Islet precursor cell (in vitro differentiated cells): ENCODE data around the gene SHC4.
"Not testable (repeated sequence)": the region's sequence is repeated elsewhere in the genome, so short reads cannot be mapped to it uniquely, and the experiment has no call there.

Experiments
- DNase-seq: peaks from one replicate; pipeline ENCODE4 v3.0.0-alpha.2; 2018

The SHC4 gene

GRCh38 chr15:48790466-48791115 is 173.1 kb downstream of the SHC4 start:
- not testable (repeated sequence) for DNase-seq

GRCh38 chr15:48785712-48786111 is 178.0 kb downstream of the SHC4 start:
- no peak for DNase-seq

GRCh38 chr15:48785195-48785594 is 178.5 kb downstream of the SHC4 start:
- DNase-seq = no peak

- DNase-seq = no peak
These were observed 179.0 kb downstream of the SHC4 start for GRCh38 chr15:48784756-48785155.

GRCh38 chr15:48782911-48783310 is 180.8 kb downstream of the SHC4 start:
- no peak for DNase-seq

- DNase-seq = no peak
These were observed 182.1 kb downstream of the SHC4 start for GRCh38 chr15:48781481-48782081.

GRCh38 chr15:48781017-48781416 is 182.7 kb downstream of the SHC4 start:
- no peak for DNase-seq

GRCh38 chr15:48778331-48778730 is 185.4 kb downstream of the SHC4 start:
- no peak for DNase-seq

- no peak for DNase-seq
These were observed 185.9 kb downstream of the SHC4 start for GRCh38 chr15:48777645-48778330.

GRCh38 chr15:48775546-48775945 is 188.2 kb downstream of the SHC4 start:
- DNase-seq = no peak

GRCh38 chr15:48774484-48774883 is 189.2 kb downstream of the SHC4 start:
- no peak for DNase-seq
